GM19455 (cell line): ENCODE results near the gene LCNL1.

Experiments used
- ATAC-seq: cut with Tn5 transposase; IDR thresholded peaks from one replicate; pipeline ENCODE4 v1.9.1; 2021; ENCODE audit not compliant: unreplicated experiment

LCNL1 gene

GRCh38 chr9:136982232-136983051 is at the start of gene LCNL1:
TSS of gene LCNL1 (plus strand) at chr9:136982993. CDS start at chr9:136983587, 594 bp downstream.
- ATAC-seq: no peak

DNA sequence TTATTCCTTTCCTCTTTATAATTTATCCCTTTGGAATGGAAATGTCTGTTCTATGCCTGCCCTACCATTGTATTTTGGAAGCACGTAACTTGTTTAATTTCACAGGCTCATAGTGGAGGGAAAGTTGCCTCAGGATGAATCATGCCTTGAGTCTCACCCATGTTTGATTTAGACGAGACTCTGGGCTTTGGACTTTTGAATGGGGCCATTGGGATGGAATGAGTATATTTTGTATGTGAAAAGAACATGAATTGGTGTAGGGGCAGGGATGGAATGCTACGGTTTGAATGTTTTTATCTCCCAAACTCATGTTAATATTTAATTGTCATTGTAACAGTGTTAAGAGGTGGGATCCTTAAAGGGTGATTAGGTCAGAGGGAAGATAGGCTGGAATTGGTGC is 48.5 kb upstream of the LCNL1 start:
- ATAC-seq: no peak

GRCh38 chr9:136935651-136936050 is 47.1 kb upstream of the LCNL1 start:
- no peak for ATAC-seq

GRCh38 chr9:136936645-136937170 is 46.1 kb upstream of the LCNL1 start:
- no peak for ATAC-seq

DNA sequence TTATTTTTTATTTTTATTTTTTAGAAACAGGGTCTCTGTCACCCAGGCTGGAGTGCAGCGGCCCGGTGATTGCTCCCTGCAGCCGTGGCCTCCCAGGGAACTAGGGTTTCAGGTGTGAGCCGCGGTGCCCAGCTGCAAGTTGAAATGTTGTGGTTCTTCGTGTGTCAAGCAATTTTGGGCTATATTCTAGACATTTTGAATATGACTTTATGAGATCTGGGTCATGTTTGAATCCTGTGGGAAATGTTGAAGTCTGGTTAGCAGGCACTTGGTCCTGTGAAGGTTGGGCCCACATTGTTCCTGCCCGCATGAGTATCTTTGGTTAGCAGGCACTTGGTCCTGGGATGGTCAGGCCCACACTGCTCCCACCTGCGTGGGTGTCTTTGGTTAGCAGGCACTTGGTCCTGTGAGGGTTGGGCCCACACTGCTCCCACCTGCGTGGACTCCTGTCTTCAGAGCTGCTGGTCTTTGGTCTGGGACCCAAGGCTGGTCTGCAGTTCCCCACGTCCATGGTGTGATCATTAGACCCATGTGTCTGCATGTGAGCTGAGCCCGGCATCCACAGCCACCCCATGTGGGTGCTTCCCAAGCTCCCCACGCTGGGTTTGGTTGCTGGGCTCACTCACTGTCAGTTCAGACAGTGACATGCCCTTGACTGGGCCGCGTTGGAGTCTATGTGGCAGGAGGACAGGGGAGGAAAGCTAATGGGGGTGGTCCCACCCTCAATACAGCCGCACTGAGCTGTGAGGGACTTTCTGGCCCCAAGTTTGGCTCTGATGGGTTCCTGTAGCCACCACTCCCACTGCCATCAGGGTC is 45.4 kb upstream of the LCNL1 start:
- ATAC-seq: no peak

GRCh38 chr9:136939431-136939995 is 43.3 kb upstream of the LCNL1 start:
- no peak for ATAC-seq

DNA sequence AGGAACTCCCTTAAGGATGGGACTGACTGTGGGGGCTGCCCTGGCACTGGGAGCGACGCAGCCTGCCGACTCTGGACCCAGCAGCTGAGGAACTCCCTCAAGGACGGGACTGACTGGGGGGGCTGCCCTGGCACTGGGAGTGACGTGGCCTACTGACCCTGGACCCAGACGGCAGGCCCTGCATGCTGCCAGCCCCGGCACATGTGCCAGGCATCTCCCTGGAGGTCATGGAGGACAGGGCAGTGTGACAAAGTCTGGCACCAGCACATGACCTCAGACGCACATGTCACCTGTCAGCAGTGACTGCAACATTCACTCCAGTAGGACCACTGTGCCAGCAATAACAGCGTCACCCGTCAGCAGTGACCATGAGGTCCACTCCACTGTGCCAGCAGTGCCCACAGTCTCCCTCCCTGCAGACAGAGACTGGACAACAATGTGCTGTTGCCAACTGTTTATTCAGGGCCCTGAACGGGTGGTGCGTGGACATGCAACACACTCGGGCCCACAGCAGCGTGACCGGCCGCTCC is 42.7 kb upstream of the LCNL1 start:
- ATAC-seq: no peak

- ATAC-seq: no peak
Observed at GRCh38 chr9:136940526-136941230, 42.1 kb upstream of the LCNL1 start.

GRCh38 chr9:136941231-136942111 is 41.3 kb upstream of the LCNL1 start:
- ATAC-seq: no peak

DNA sequence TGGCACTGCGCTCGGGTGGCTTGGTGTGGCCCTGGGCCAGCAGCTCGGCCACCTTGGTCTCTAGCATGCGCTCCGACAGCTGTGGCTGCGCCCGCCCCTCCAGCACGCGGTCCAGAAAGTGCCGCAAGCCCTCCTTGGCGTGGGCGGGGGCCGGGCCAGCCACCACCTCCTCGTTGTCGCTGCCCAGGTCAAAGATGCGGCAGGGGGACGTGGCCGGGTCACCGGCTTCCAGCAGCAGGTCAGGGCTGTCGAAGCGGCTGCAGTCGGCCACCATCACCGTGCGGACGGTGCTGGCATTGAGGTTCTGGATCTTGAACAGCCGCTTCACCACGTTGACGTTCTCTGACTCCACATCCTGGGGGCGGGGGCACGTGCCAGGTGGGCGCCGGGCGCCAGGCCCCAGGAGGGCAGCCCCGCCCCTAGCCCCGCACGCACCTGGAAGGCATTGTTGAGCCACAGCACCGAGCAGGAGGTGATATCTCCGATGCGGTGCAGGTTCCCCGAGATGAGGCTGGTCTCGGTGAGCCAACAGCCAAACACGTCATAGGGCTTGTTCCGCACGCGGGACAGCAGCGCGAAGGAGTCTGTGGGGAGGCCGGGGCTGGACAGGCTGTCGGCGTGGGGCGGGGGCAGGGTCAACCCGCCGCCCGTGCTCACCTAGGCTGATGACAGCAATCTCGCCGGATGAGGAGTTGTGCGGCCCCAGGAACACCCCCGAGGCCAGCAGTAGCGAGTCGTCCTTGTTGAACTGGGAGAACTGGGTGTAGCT is 40.5 kb upstream of the LCNL1 start:
- ATAC-seq: no peak

GRCh38 chr9:136942881-136943230 is 39.9 kb upstream of the LCNL1 start:
- no peak for ATAC-seq

GRCh38 chr9:136943291-136944211 is 39.2 kb upstream of the LCNL1 start:
- peak; percentile 28 for ATAC-seq

- peak; percentile 41 for ATAC-seq
Observed at GRCh38 chr9:136944212-136944518, 38.6 kb upstream of the LCNL1 start.

GRCh38 chr9:136944519-136945332 is 38.1 kb upstream of the LCNL1 start, which contains the start of the genes C8G and FBXW5:
TSS of gene C8G (plus strand) at chr9:136945243. CDS start at chr9:136945321, 78 bp downstream.
TSS of gene FBXW5 (minus strand) at chr9:136944738. CDS start at chr9:136944083, 655 bp downstream.
- ATAC-seq: peak; percentile 73

DNA sequence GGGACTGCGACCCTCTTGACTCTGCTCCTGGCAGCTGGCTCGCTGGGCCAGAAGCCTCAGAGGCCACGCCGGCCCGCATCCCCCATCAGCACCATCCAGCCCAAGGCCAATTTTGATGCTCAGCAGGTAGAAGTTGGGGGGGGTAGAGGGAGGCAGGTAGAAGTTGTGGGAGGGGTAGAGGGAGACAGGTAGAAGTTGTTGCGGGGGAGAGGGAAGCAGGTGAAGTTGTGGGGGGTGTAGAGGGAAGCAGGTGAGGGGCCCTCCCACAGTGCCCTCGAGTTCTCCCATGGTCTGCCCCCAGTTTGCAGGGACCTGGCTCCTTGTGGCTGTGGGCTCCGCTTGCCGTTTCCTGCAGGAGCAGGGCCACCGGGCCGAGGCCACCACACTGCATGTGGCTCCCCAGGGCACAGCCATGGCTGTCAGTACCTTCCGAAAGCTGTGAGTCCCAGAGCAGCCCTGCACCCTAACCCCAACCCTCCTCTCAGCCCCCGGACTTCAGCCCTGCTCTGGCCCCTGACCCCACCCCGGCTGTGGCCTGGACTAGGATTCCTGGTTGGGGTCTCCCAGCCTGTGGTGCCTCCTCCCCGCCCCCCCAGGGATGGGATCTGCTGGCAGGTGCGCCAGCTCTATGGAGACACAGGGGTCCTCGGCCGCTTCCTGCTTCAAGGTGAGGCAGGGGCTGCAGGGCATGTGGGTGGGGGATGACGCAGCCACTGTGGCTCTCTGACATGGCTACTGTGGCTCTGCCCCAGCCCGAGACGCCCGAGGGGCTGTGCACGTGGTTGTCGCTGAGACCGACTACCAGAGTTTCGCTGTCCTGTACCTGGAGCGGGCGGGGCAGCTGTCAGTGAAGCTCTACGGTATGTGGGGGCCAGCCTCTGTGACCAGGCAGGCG is 37.2 kb upstream of the LCNL1 start:
- no peak for ATAC-seq
